Suprapubic skin (tissue), 4 donors: ENCODE measurements around the gene LUM.

ENCODE experiments used
- EP300 ChIP-seq: sonication (generic); formaldehyde crosslinking; IDR thresholded peaks from one replicate; pipeline ENCODE4 v1.6.1; 2017; ENCODE audit warnings: antibody characterized with exemption
- POLR2A ChIP-seq, 2 donors: fragments of 450-650 bp; IDR thresholded peaks; one replicate each; pipeline ENCODE4 v1.6.1; 2017; ENCODE audit warnings: antibody characterized with exemption in 2 of 2, mild to moderate bottlenecking in 2 of 2, moderate library complexity in 2 of 2
- POLR2AphosphoS5 ChIP-seq, 3 donors: sonication (generic); formaldehyde crosslinking; IDR thresholded peaks; one replicate each; pipeline ENCODE4 v1.6.1; 2017; ENCODE audit warnings: antibody characterized with exemption in 3 of 3
- TF ChIP-seq, protein P1 (sequence below), 2 donors: fragments of 200-600 bp in 1 of 2; fragments of 450-650 bp in 1 of 2; sonication (generic) in 1 of 2; IDR thresholded peaks; one replicate each; pipeline ENCODE4 v1.5.1; 2016 to 2019; ENCODE audit warnings: antibody characterized with exemption in 2 of 2, mild to moderate bottlenecking in 1 of 2, moderate library complexity in 1 of 2

DNA sequence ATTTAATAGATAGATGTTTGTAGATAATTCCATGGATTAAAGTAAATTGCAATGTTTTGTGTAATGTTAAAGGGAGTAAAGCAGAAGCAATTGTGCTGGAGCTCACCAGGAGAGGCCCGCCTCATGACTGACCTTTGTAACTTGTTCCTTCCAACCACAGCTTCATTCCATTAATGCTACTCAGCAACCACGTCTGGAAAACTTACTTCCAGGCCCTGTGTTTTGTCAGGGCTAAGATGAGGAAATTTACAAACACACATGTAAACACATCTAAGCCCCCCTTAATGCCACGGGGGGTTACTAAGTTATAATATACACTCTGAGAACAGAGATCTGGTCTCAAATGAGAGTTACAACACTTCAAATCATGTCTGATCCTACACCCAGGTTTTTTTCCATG lies 12.4 kb downstream of the LUM start:
- TF ChIP-seq, protein P1, sequence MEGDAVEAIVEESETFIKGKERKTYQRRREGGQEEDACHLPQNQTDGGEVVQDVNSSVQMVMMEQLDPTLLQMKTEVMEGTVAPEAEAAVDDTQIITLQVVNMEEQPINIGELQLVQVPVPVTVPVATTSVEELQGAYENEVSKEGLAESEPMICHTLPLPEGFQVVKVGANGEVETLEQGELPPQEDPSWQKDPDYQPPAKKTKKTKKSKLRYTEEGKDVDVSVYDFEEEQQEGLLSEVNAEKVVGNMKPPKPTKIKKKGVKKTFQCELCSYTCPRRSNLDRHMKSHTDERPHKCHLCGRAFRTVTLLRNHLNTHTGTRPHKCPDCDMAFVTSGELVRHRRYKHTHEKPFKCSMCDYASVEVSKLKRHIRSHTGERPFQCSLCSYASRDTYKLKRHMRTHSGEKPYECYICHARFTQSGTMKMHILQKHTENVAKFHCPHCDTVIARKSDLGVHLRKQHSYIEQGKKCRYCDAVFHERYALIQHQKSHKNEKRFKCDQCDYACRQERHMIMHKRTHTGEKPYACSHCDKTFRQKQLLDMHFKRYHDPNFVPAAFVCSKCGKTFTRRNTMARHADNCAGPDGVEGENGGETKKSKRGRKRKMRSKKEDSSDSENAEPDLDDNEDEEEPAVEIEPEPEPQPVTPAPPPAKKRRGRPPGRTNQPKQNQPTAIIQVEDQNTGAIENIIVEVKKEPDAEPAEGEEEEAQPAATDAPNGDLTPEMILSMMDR (IDR thresholded peaks at IDR 0.05): no peak
- TF ChIP-seq POLR2A (IDR thresholded peaks at IDR 0.05) (no peak), EP300 (no peak), POLR2AphosphoS5 (IDR thresholded peaks at IDR 0.05) (peak in 1 of 3 donors; percentile 32)
